Measurements from ENCODE around the gene FER1L5. TPM values are rescaled to one million over a fixed set of nuclear protein-coding genes. Genes with fewer than 3 reads are reported as not detected.
"Not testable (repeated sequence)": the region's sequence is repeated elsewhere in the genome, so short reads cannot be mapped to it uniquely, and the experiment has no call there.

Gene FER1L5
- total and polyA plus RNA-seq, 2 donors (not counting 1 experiment from before 2014, with no cell fraction given), result not detected

- Histone ChIP-seq H3K4me1 (ENCODE audit: control insufficient read depth in 2 of 2, insufficient read depth in 2 of 2, low read length in 2 of 2) (no peaks in the 10 kb centered on the region), H3K4me2 (replicated peaks; ENCODE audit: low read depth, low read length, poor library complexity, severe bottlenecking) (no peak overlapping the region), H3K79me2 (ENCODE audit: control insufficient read depth, insufficient read depth, low read length) (no peaks in the 10 kb centered on the region), H3K4me3 (ENCODE audit: control extremely low read depth in 1 of 5, extremely low read depth in 1 of 5, insufficient read depth in 1 of 5, low read depth in 2 of 5, low read length in 4 of 5) (no peak overlapping the region), H3K27me3 (replicated peaks in 1 of 4; ENCODE audit: control extremely low read depth in 1 of 4, control insufficient read depth in 3 of 4, insufficient read depth in 4 of 4, low read length in 3 of 4) (no peaks in the 10 kb centered on the region), H3K27ac (ENCODE audit: low read length in 2 of 2) (no peak overlapping the region), H2AFZ (ENCODE audit: insufficient read depth, low read depth, low read length, poor library complexity, severe bottlenecking) (no peak overlapping the region), H3K9ac (ENCODE audit: low read length) (no peak overlapping the region), H4K20me1 (ENCODE audit: control insufficient read depth, insufficient read depth, low read length, poor library complexity, severe bottlenecking) (no peaks in the 10 kb centered on the region), H3K9me3 (ENCODE audit: control extremely low read depth in 1 of 3, control insufficient read depth in 2 of 3, insufficient read depth in 1 of 3, low read length in 2 of 3) (peaks cover 0 to 2% (median 0%) of the 10 kb centered on the region in 3 donors), H3K36me3 (replicated peaks in 1 of 2; ENCODE audit: control extremely low read depth in 1 of 2, control insufficient read depth in 1 of 2, extremely low read depth in 1 of 2, insufficient read depth in 2 of 2, low read length in 1 of 2) (no peaks in the 10 kb centered on the region)
- H3K4me1 Mint-ChIP-seq, result no peaks in the 10 kb centered on the region
- H3K9me3 Mint-ChIP-seq (ENCODE audit: insufficient read depth), result no peaks in the 10 kb centered on the region
- H3K27ac Mint-ChIP-seq, result no peak overlapping the region
- H3K27me3 Mint-ChIP-seq, result peaks cover 3% of the 10 kb centered on the region
- intact Hi-C loops (cut with micrococcal nuclease), result no loop called here
- no CpG with 5 or more reads among the region's 3 CpGs for WGBS (ENCODE audit: insufficient coverage)
- ChIA-PET POLR2A (no interaction called here), CTCF (no interaction called here)
- TF ChIP-seq EZH2 (IDR thresholded peaks at IDR 0.05; ENCODE audit: borderline replicate concordance, insufficient read depth, low read depth, low read length, poor library complexity, severe bottlenecking) (no peak), CTCF (IDR thresholded peaks at IDR 0.05) (no peak)
- ATAC-seq (ENCODE audit: low read depth) (no peak), DNase-seq (no peak)
- H3K4me3 Mint-ChIP-seq, result no peak overlapping the region
Observed at GRCh38 chr2:96664366-96664925, 21.9 kb downstream of the FER1L5 start.

GRCh38 chr2:96665083-96665569 lies 22.6 kb downstream of the FER1L5 start:
- no peaks in the 10 kb centered on the region for H4K20me1 ChIP-seq (ENCODE audit: control insufficient read depth, insufficient read depth, low read length, poor library complexity, severe bottlenecking)
- no peaks in the 10 kb centered on the region for H3K4me1 ChIP-seq (ENCODE audit: control insufficient read depth in 2 of 2, insufficient read depth in 2 of 2, low read length in 2 of 2)
- peaks cover 0 to 2% (median 0%) of the 10 kb centered on the region in 3 donors for H3K9me3 ChIP-seq (ENCODE audit: control extremely low read depth in 1 of 3, control insufficient read depth in 2 of 3, insufficient read depth in 1 of 3, low read length in 2 of 3)
- ATAC-seq (ENCODE audit: low read depth) (no peak), DNase-seq (no peak)
- 96% methylated on average over 3 of the region's 3 CpGs for WGBS (ENCODE audit: insufficient coverage)
- no peaks in the 10 kb centered on the region for H3K79me2 ChIP-seq (ENCODE audit: control insufficient read depth, insufficient read depth, low read length)
- H3K4me3 ChIP-seq (ENCODE audit: control extremely low read depth in 1 of 5, extremely low read depth in 1 of 5, insufficient read depth in 1 of 5, low read depth in 2 of 5, low read length in 4 of 5), result no peak overlapping the region
- ChIA-PET POLR2A (no interaction called here), CTCF (no interaction called here)
- H3K9me3 Mint-ChIP-seq (ENCODE audit: insufficient read depth), result no peaks in the 10 kb centered on the region
- H3K4me2 ChIP-seq (replicated peaks; ENCODE audit: low read depth, low read length, poor library complexity, severe bottlenecking), result no peak overlapping the region
- H3K4me3 Mint-ChIP-seq, result no peak overlapping the region
- H3K4me1 Mint-ChIP-seq, result no peaks in the 10 kb centered on the region
- no peak overlapping the region for H3K27ac Mint-ChIP-seq
- H3K27me3 ChIP-seq (replicated peaks in 1 of 4; ENCODE audit: control extremely low read depth in 1 of 4, control insufficient read depth in 3 of 4, insufficient read depth in 4 of 4, low read length in 3 of 4), result no peaks in the 10 kb centered on the region
- intact Hi-C loops (cut with micrococcal nuclease), result no loop called here
- TF ChIP-seq CTCF (IDR thresholded peaks at IDR 0.05), result no peak
- no peak for TF ChIP-seq EZH2 (IDR thresholded peaks at IDR 0.05; ENCODE audit: borderline replicate concordance, insufficient read depth, low read depth, low read length, poor library complexity, severe bottlenecking)
- H3K27me3 Mint-ChIP-seq, result peaks cover 3% of the 10 kb centered on the region
- no peaks in the 10 kb centered on the region for H3K36me3 ChIP-seq (replicated peaks in 1 of 2; ENCODE audit: control extremely low read depth in 1 of 2, control insufficient read depth in 1 of 2, extremely low read depth in 1 of 2, insufficient read depth in 2 of 2, low read length in 1 of 2)
- H3K27ac ChIP-seq (ENCODE audit: low read length in 2 of 2), result no peak overlapping the region
- no peak overlapping the region for H2AFZ ChIP-seq (ENCODE audit: insufficient read depth, low read depth, low read length, poor library complexity, severe bottlenecking)
- no peak overlapping the region for H3K9ac ChIP-seq (ENCODE audit: low read length)

GRCh38 chr2:96665717-96666116 lies 23.2 kb downstream of the FER1L5 start:
- H3K79me2 ChIP-seq (ENCODE audit: control insufficient read depth, insufficient read depth, low read length); H3K9ac ChIP-seq (ENCODE audit: low read length); H3K4me3 ChIP-seq (ENCODE audit: control extremely low read depth in 1 of 5, extremely low read depth in 1 of 5, insufficient read depth in 1 of 5, low read depth in 2 of 5, low read length in 4 of 5); H3K9me3 Mint-ChIP-seq (ENCODE audit: insufficient read depth); ATAC-seq (ENCODE audit: low read depth); H3K4me1 Mint-ChIP-seq; H3K9me3 ChIP-seq (ENCODE audit: control extremely low read depth in 1 of 3, control insufficient read depth in 2 of 3, insufficient read depth in 1 of 3, low read length in 2 of 3); H3K4me3 Mint-ChIP-seq; H3K4me1 ChIP-seq (ENCODE audit: control insufficient read depth in 2 of 2, insufficient read depth in 2 of 2, low read length in 2 of 2); H3K4me2 ChIP-seq (replicated peaks; ENCODE audit: low read depth, low read length, poor library complexity, severe bottlenecking); H4K20me1 ChIP-seq (ENCODE audit: control insufficient read depth, insufficient read depth, low read length, poor library complexity, severe bottlenecking); DNase-seq; POLR2A ChIA-PET; H3K27ac ChIP-seq (ENCODE audit: low read length in 2 of 2); H3K36me3 ChIP-seq (replicated peaks in 1 of 2; ENCODE audit: control extremely low read depth in 1 of 2, control insufficient read depth in 1 of 2, extremely low read depth in 1 of 2, insufficient read depth in 2 of 2, low read length in 1 of 2); H3K27me3 Mint-ChIP-seq; H2AFZ ChIP-seq (ENCODE audit: insufficient read depth, low read depth, low read length, poor library complexity, severe bottlenecking); H3K27me3 ChIP-seq (replicated peaks in 1 of 4; ENCODE audit: control extremely low read depth in 1 of 4, control insufficient read depth in 3 of 4, insufficient read depth in 4 of 4, low read length in 3 of 4); intact Hi-C loops (cut with micrococcal nuclease); H3K27ac Mint-ChIP-seq: not testable (repeated sequence)
- WGBS (ENCODE audit: insufficient coverage), result 92% methylated on average over 3 of the region's 3 CpGs
- CTCF ChIA-PET, result interaction anchor here (1.0 kb wide), 1 partner anchor 98 kb away, joined by 3 read pairs; no protein-coding TSS in a partner anchor
